Esophagus muscularis mucosa (tissue), 3 donors: ENCODE results near the gene RASL11A.

Experiments
- POLR2AphosphoS5 ChIP-seq, 2 donors: sonication (generic); formaldehyde crosslinking; IDR thresholded peaks; one replicate each; pipeline ENCODE4 v1.6.1; 2017; ENCODE audit warnings: antibody characterized with exemption in 2 of 2
- TF ChIP-seq, protein P1 (sequence below), 3 experiments: fragments of 200-600 bp in 2 of 3; fragments of 450-650 bp in 1 of 3; sonication (generic) in 2 of 3; IDR thresholded peaks; one replicate each; pipeline ENCODE4 v1.5.1; 2017 to 2019; ENCODE audit warnings: antibody characterized with exemption in 3 of 3, mild to moderate bottlenecking in 2 of 3, moderate library complexity in 1 of 3

DNA sequence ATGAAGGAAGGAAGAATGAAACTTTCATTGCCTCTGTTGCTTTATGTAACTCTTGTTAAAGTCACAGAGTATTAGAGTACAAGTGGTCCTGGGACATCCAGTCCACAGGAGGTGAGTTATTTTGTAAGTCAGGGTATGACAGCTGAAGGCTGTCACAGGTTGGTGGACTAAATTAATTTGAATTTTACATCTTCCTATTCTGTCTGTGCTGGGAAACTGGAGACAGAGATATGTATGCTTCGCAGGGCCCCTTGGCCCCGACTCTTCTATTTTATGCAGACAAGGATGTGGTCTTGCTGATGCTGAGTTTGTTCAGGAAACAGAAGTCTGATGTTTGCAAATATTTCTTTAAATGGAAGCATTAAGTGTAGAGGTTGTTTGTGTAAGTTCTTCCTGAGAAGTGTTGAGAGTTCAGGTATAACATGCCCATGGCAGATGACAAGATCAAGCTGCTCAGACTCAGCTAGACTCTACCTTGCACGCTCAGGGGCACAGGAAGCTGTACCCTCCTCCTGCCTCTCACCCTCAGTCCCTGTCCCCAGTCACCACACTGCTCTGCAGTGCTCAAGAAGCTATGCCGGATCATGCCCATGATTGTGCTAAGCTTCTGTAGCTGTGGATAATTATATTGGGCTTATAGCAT is 23.4 kb downstream of the RASL11A start:
- TF ChIP-seq, protein P1, sequence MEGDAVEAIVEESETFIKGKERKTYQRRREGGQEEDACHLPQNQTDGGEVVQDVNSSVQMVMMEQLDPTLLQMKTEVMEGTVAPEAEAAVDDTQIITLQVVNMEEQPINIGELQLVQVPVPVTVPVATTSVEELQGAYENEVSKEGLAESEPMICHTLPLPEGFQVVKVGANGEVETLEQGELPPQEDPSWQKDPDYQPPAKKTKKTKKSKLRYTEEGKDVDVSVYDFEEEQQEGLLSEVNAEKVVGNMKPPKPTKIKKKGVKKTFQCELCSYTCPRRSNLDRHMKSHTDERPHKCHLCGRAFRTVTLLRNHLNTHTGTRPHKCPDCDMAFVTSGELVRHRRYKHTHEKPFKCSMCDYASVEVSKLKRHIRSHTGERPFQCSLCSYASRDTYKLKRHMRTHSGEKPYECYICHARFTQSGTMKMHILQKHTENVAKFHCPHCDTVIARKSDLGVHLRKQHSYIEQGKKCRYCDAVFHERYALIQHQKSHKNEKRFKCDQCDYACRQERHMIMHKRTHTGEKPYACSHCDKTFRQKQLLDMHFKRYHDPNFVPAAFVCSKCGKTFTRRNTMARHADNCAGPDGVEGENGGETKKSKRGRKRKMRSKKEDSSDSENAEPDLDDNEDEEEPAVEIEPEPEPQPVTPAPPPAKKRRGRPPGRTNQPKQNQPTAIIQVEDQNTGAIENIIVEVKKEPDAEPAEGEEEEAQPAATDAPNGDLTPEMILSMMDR (IDR thresholded peaks at IDR 0.05), result no peak
- no peak for TF ChIP-seq POLR2AphosphoS5 (IDR thresholded peaks at IDR 0.05)
